Neuronal stem cell (in vitro differentiated cells): ENCODE results near the gene RBSN.

Experiments used
- DNase-seq: peaks from one replicate; pipeline ENCODE4 v3.0.0-alpha.2; 2013; ENCODE audit warnings: low spot score
- H2AFZ ChIP-seq: one replicate; pipeline ENCODE4 v1.6.1; 2013; ENCODE audit warnings: mild to moderate bottlenecking, low read length, inconsistent platforms
- H2AK5ac ChIP-seq: 2 replicates; pipeline ENCODE4 v1.6.1; 2013; ENCODE audit warnings: low read depth, mild to moderate bottlenecking, inconsistent platforms, low read length, moderate library complexity, mixed read lengths
- H2BK120ac ChIP-seq: 2 replicates; pipeline ENCODE4 v1.6.1; 2013; ENCODE audit warnings: low read depth, mild to moderate bottlenecking, inconsistent platforms, low read length, moderate library complexity, mixed read lengths
- H2BK12ac ChIP-seq: one replicate; pipeline ENCODE4 v1.6.1; 2013; ENCODE audit warnings: low read length, inconsistent platforms
- H2BK15ac ChIP-seq: 2 replicates; pipeline ENCODE4 v1.6.1; 2013; ENCODE audit warnings: mild to moderate bottlenecking, low read length, inconsistent platforms, mixed read lengths
- H2BK5ac ChIP-seq: one replicate; pipeline ENCODE4 v1.6.1; 2013; ENCODE audit warnings: inconsistent platforms, mild to moderate bottlenecking, low read length, moderate library complexity
- H3K14ac ChIP-seq: one replicate; pipeline ENCODE4 v1.6.1; 2013; ENCODE audit warnings: low read length, inconsistent platforms
- H3K18ac ChIP-seq: 2 replicates; pipeline ENCODE4 v1.6.1; 2013; ENCODE audit warnings: low read length, inconsistent platforms
- H3K23ac ChIP-seq: 2 replicates; pipeline ENCODE4 v1.6.1; 2013; ENCODE audit warnings: low read depth, mild to moderate bottlenecking, mixed read lengths, low read length, inconsistent platforms; ENCODE audit not compliant: poor library complexity
- H3K27ac ChIP-seq: replicated peaks from 3 replicates; pipeline ENCODE4 v1.5.1; 2013; ENCODE audit warnings: low read length, inconsistent platforms
- H3K27me3 ChIP-seq, 3 experiments: 2 replicates each; pipeline ENCODE4 v1.6.1; 2013; ENCODE audit warnings: low read length in 3 of 3, mild to moderate bottlenecking in 2 of 3, inconsistent platforms in 1 of 3, low read depth in 1 of 3, mixed read lengths in 1 of 3, moderate library complexity in 1 of 3; ENCODE audit not compliant: control insufficient read depth in 3 of 3, insufficient read depth in 3 of 3
- H3K36me3 ChIP-seq, 2 donors: replicated peaks in 1 of 2; 2 replicates each; pipeline ENCODE4 v1.6.1; 2013; ENCODE audit warnings: low read length in 2 of 2; ENCODE audit not compliant: control insufficient read depth in 2 of 2, insufficient read depth in 2 of 2
- H3K4ac ChIP-seq: 2 replicates; pipeline ENCODE4 v1.6.1; 2013; ENCODE audit warnings: inconsistent platforms, mild to moderate bottlenecking, low read length, moderate library complexity
- H3K4me1 ChIP-seq, 2 donors: 1 replicate in 1 of 2; 2 replicates in 1 of 2; pipeline ENCODE4 v1.6.1; 2013; ENCODE audit warnings: low read length in 2 of 2, low read depth in 1 of 2; ENCODE audit not compliant: control insufficient read depth in 2 of 2, insufficient read depth in 1 of 2
- H3K4me2 ChIP-seq: one replicate; pipeline ENCODE4 v1.6.1; 2013; ENCODE audit warnings: mild to moderate bottlenecking, low read length, inconsistent platforms; ENCODE audit not compliant: insufficient read depth, poor library complexity, severe bottlenecking
- H3K4me3 ChIP-seq, 2 donors: 2 replicates each; pipeline ENCODE4 v1.5.1; 2013; ENCODE audit warnings: low read length in 2 of 2, mild to moderate bottlenecking in 2 of 2, inconsistent platforms in 1 of 2, moderate library complexity in 1 of 2
- H3K79me1 ChIP-seq: one replicate; pipeline ENCODE4 v1.6.1; 2013; ENCODE audit warnings: low read depth, mild to moderate bottlenecking, inconsistent platforms, low read length, moderate library complexity
- H3K9ac ChIP-seq: one replicate; pipeline ENCODE4 v1.6.1; 2013; ENCODE audit warnings: mild to moderate bottlenecking, low read depth, low read length, inconsistent platforms; ENCODE audit not compliant: poor library complexity
- H3K9me3 ChIP-seq, 2 donors: replicated peaks in 1 of 2; 2 replicates each; pipeline versions ENCODE3 to v1.6.1; 2013; ENCODE audit warnings: low read length in 2 of 2, mild to moderate bottlenecking in 2 of 2, inconsistent platforms in 1 of 2, low read depth in 1 of 2, mixed read lengths in 1 of 2, moderate library complexity in 1 of 2; ENCODE audit not compliant: control insufficient read depth in 2 of 2, insufficient read depth in 1 of 2
- H4K8ac ChIP-seq: one replicate; pipeline ENCODE4 v1.6.1; 2013; ENCODE audit warnings: low read depth, mild to moderate bottlenecking, inconsistent platforms, low read length, moderate library complexity
- H4K91ac ChIP-seq: one replicate; pipeline ENCODE4 v1.6.1; 2013; ENCODE audit warnings: low read length, low read depth, mild to moderate bottlenecking, inconsistent platforms; ENCODE audit not compliant: poor library complexity
- WGBS, 2 donors: extraction: QIAGEN DNeasy Blood & Tissue Kit; methylation state at CpG; one replicate each; pipeline ENCODE4 v1.1.7; 2013; ENCODE audit warnings: missing lambda C conversion rate in 2 of 2, mixed read lengths in 1 of 2; ENCODE audit not compliant: insufficient read length in 2 of 2, insufficient replicate concordance in 1 of 2; ENCODE audit errors: extremely low coverage in 2 of 2; 5-methylcytosine and 5-hydroxymethylcytosine counted together

Gene RBSN

GRCh38 chr3:15043408-15044171 is 55.4 kb downstream of the RBSN start:
- Histone ChIP-seq H2BK5ac (no peak overlapping the region), H4K8ac (no peak overlapping the region), H3K79me1 (no peaks in the 10 kb centered on the region), H3K23ac (no peak overlapping the region), H3K27ac (no peak overlapping the region), H3K36me3 (peaks cover 45 to 99% of the 10 kb centered on the region in 2 donors), H2BK12ac (no peak overlapping the region), H3K27me3 (no peaks in the 10 kb centered on the region), H2AK5ac (no peak overlapping the region), H2BK120ac (no peak overlapping the region), H3K4me2 (no peak overlapping the region), H3K14ac (no peak overlapping the region), H3K4me1 (peaks cover 0 to 2% of the 10 kb centered on the region in 2 donors), H4K91ac (no peak overlapping the region), H3K18ac (no peak overlapping the region), H2BK15ac (no peak overlapping the region), H3K9ac (no peak overlapping the region), H2AFZ (no peak overlapping the region), H3K9me3 (no peaks in the 10 kb centered on the region), H3K4ac (no peak overlapping the region), H3K4me3 (no peak overlapping the region)
- WGBS, 2 donors, result no CpG with 5 or more reads among the region's 11 CpGs
- no peak for DNase-seq

GRCh38 chr3:15042936-15043335 is 56.0 kb downstream of the RBSN start:
- Histone ChIP-seq H3K18ac (no peak overlapping the region), H2BK12ac (no peak overlapping the region), H3K79me1 (no peaks in the 10 kb centered on the region), H2AK5ac (no peak overlapping the region), H2BK120ac (no peak overlapping the region), H2BK5ac (no peak overlapping the region), H3K9me3 (no peaks in the 10 kb centered on the region), H3K4me1 (peaks cover 0 to 7% of the 10 kb centered on the region in 2 donors), H3K14ac (no peak overlapping the region), H3K4me3 (no peak overlapping the region), H4K91ac (no peak overlapping the region), H3K36me3 (peaks cover 45 to 99% of the 10 kb centered on the region in 2 donors), H3K27ac (no peak overlapping the region), H3K4me2 (no peak overlapping the region), H3K23ac (no peak overlapping the region), H2BK15ac (no peak overlapping the region), H3K4ac (no peak overlapping the region), H3K9ac (no peak overlapping the region), H2AFZ (no peak overlapping the region), H4K8ac (no peak overlapping the region), H3K27me3 (no peaks in the 10 kb centered on the region)
- WGBS, 2 donors, result no CpG with 5 or more reads among the region's 3 CpGs
- no peak for DNase-seq

- no peak overlapping the region for H3K14ac ChIP-seq
- H3K79me1 ChIP-seq, result no peaks in the 10 kb centered on the region
- WGBS, 2 donors, result no CpG with 5 or more reads among the region's 3 CpGs
- no peak overlapping the region for H2BK15ac ChIP-seq
- no peak overlapping the region for H3K4ac ChIP-seq
- H3K4me1 ChIP-seq, result peaks cover 0 to 8% of the 10 kb centered on the region in 2 donors
- H2AFZ ChIP-seq, result no peak overlapping the region
- H2BK120ac ChIP-seq, result no peak overlapping the region
- no peaks in the 10 kb centered on the region for H3K9me3 ChIP-seq
- no peak overlapping the region for H2BK12ac ChIP-seq
- no peak overlapping the region for H3K4me2 ChIP-seq
- H3K9ac ChIP-seq, result no peak overlapping the region
- H2BK5ac ChIP-seq, result no peak overlapping the region
- DNase-seq, result no peak
- H3K27me3 ChIP-seq, result no peaks in the 10 kb centered on the region
- H3K36me3 ChIP-seq, result peaks cover 42 to 99% of the 10 kb centered on the region in 2 donors
- no peak overlapping the region for H3K4me3 ChIP-seq
- H4K91ac ChIP-seq, result no peak overlapping the region
- H2AK5ac ChIP-seq, result no peak overlapping the region
- H3K18ac ChIP-seq, result no peak overlapping the region
- H4K8ac ChIP-seq, result no peak overlapping the region
- no peak overlapping the region for H3K23ac ChIP-seq
- no peak overlapping the region for H3K27ac ChIP-seq
Measured at GRCh38 chr3:15041950-15042349, 57.0 kb downstream of the RBSN start.

- Histone ChIP-seq H3K9me3 (no peaks in the 10 kb centered on the region), H3K27me3 (no peaks in the 10 kb centered on the region), H4K91ac (no peak overlapping the region), H3K18ac (no peak overlapping the region), H2BK12ac (no peak overlapping the region), H3K4me3 (no peak overlapping the region), H3K36me3 (peaks cover 32 to 99% of the 10 kb centered on the region in 2 donors), H4K8ac (no peak overlapping the region), H3K79me1 (no peaks in the 10 kb centered on the region), H3K4me2 (no peak overlapping the region), H2AFZ (no peak overlapping the region), H3K9ac (no peak overlapping the region), H3K14ac (no peak overlapping the region), H2BK5ac (no peak overlapping the region), H3K4ac (no peak overlapping the region), H2BK120ac (no peak overlapping the region), H3K4me1 (peaks cover 0 to 8% of the 10 kb centered on the region in 2 donors), H3K23ac (no peak overlapping the region), H2BK15ac (no peak overlapping the region), H2AK5ac (no peak overlapping the region), H3K27ac (no peak overlapping the region)
- no peak for DNase-seq
- WGBS, 2 donors, result no CpG with 5 or more reads among the region's 3 CpGs
Measured at GRCh38 chr3:15040844-15041243, 58.1 kb downstream of the RBSN start.
